Smooth muscle cell (in vitro differentiated cells): Measurements from ENCODE around the gene HMCES. TPM values are rescaled to one million over a fixed set of nuclear protein-coding genes. Genes with fewer than 3 reads are reported as not detected.

ENCODE experiments used
- DNase-seq: peaks from one replicate; lab custom pipeline; 2025; ENCODE audit not compliant: unreplicated experiment; lab: John Stamatoyannopoulos, UW
- H2AFZ ChIP-seq: fragments of 200-600 bp; sonication (generic); 2 replicates; pipeline ENCODE4 v1.6.0; 2016; ENCODE audit warnings: antibody characterized with exemption, low read depth, mild to moderate bottlenecking
- H3F3A ChIP-seq: fragments of 200-600 bp; sonication (generic); 2 replicates; pipeline ENCODE4 v1.6.0; 2017; ENCODE audit warnings: antibody characterized with exemption, low read depth
- H3K27ac ChIP-seq: fragments of 200-600 bp; sonication (generic); 2 replicates; pipeline ENCODE4 v1.5.1; 2016; ENCODE audit warnings: low read depth, mild to moderate bottlenecking
- H3K27me3 ChIP-seq: fragments of 200-600 bp; sonication (generic); 2 replicates; pipeline ENCODE4 v1.6.1; 2016; ENCODE audit warnings: low read depth, mild to moderate bottlenecking
- H3K36me3 ChIP-seq: fragments of 200-600 bp; sonication (generic); 2 replicates; pipeline ENCODE4 v1.5.1; 2016; ENCODE audit warnings: low read depth
- H3K4me1 ChIP-seq: fragments of 200-600 bp; sonication (generic); 2 replicates; pipeline ENCODE4 v1.5.1; 2016; ENCODE audit warnings: low read depth
- H3K4me2 ChIP-seq: fragments of 200-600 bp; sonication (generic); 2 replicates; pipeline ENCODE4 v1.6.0; 2016; ENCODE audit warnings: mild to moderate bottlenecking
- H3K4me3 ChIP-seq: fragments of 200-600 bp; sonication (generic); 2 replicates; pipeline ENCODE4 v1.5.1; 2016; ENCODE audit warnings: mild to moderate bottlenecking
- H3K79me2 ChIP-seq: fragments of 200-600 bp; sonication (generic); 2 replicates; pipeline ENCODE4 v1.6.0; 2016; ENCODE audit warnings: low read depth, mild to moderate bottlenecking
- H3K9ac ChIP-seq: fragments of 200-600 bp; sonication (generic); 2 replicates; pipeline ENCODE4 v1.6.0; 2016; ENCODE audit warnings: low read depth
- H3K9me3 ChIP-seq: fragments of 200-600 bp; sonication (generic); replicated peaks from 2 replicates; pipeline ENCODE4 v1.5.1; 2016; ENCODE audit warnings: low read depth
- H4K20me1 ChIP-seq: fragments of 200-600 bp; sonication (generic); 2 replicates; pipeline ENCODE4 v1.6.0; 2016; ENCODE audit warnings: low read depth
- WGBS: methylation state at CpG from one replicate; pipeline ENCODE4 v1.1.7; 2016; ENCODE audit warnings: low lambda C conversion rate; 5-methylcytosine and 5-hydroxymethylcytosine counted together
- polyA plus RNA-seq: library from polyadenylated mRNA; unstranded; fragments of >200 nt; fragmentation: Nextera tagmentation; extraction: Ambion mirVana; gene quantifications from 2 replicates; pipeline ENCODE4 v1.2.1, GENCODE V29; 2016
- total RNA-seq: library from RNA; depleted of rRNA; stranded (reverse); fragments of >200 nt; gene quantifications from 2 replicates; pipeline ENCODE4 v1.2.3, GENCODE V29; 2014
- TF ChIP-seq, protein P1 (sequence below): fragments of 200-600 bp; sonication (generic); IDR thresholded peaks from 2 replicates; pipeline ENCODE4 v1.5.1; 2017; ENCODE audit warnings: borderline replicate concordance, mild to moderate bottlenecking, antibody characterized with exemption; ENCODE audit not compliant: insufficient read depth, poor library complexity, severe bottlenecking

The HMCES gene
- total and polyA plus RNA-seq, 2 experiments from 2014 or later, result 15.2 to 25.0 TPM

DNA sequence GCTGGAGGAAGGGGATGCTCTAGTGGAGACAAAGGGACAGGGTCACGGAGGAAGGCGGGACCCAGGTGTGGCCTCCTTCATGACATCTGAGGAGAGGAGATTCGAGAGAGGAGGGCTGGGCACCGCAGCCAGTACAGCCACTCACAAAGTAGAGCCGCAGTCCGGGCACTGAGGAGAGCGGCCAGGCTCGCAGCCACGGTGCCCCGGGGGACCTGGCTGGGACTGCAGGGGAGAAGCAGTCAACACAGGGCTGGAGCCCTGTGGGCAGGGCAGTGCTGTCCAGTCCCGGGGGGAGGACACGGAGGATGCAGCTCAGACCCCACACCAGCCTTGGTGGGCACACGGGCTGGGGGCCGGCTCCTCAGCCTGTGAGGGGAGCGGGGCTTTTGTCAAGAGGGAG, 40.3 kb downstream of the HMCES start:
- 98% methylated on average over 15 of the region's 15 CpGs for WGBS
- DNase-seq, result no peak

DNA sequence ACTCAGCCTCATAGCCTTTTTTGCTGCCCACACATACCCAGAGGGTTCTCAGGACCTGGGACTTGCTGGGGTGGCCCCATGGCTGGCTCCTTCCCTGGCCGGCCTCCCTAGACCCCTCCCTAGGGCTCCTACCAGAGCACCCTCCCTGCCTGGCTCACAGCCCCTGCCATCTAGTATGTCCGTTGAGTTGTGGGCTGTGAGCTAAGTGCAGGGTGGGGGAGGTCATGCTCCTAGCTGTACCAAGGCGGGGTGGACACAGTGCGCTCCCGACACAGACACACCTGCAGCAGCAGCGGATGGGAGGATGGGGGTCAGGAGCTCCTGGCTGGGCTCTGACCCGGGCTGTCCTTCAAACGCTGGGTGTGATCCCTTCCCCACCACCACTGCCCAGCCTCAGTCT, 41.6 kb downstream of the HMCES start:
- H3K27ac ChIP-seq, result no peak overlapping the region
- no peak overlapping the region for H3K4me3 ChIP-seq
- no peaks in the 10 kb centered on the region for H3K4me1 ChIP-seq
- 95% methylated on average over 6 of the region's 8 CpGs for WGBS
- H3K9me3 ChIP-seq, result no peaks in the 10 kb centered on the region
- TF ChIP-seq, protein P1, sequence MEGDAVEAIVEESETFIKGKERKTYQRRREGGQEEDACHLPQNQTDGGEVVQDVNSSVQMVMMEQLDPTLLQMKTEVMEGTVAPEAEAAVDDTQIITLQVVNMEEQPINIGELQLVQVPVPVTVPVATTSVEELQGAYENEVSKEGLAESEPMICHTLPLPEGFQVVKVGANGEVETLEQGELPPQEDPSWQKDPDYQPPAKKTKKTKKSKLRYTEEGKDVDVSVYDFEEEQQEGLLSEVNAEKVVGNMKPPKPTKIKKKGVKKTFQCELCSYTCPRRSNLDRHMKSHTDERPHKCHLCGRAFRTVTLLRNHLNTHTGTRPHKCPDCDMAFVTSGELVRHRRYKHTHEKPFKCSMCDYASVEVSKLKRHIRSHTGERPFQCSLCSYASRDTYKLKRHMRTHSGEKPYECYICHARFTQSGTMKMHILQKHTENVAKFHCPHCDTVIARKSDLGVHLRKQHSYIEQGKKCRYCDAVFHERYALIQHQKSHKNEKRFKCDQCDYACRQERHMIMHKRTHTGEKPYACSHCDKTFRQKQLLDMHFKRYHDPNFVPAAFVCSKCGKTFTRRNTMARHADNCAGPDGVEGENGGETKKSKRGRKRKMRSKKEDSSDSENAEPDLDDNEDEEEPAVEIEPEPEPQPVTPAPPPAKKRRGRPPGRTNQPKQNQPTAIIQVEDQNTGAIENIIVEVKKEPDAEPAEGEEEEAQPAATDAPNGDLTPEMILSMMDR, result no peak
- H3K4me2 ChIP-seq, result no peak overlapping the region
- DNase-seq, result no peak
- no peak overlapping the region for H3K9ac ChIP-seq
- peaks cover 4% of the 10 kb centered on the region for H4K20me1 ChIP-seq
- no peaks in the 10 kb centered on the region for H3F3A ChIP-seq
- H2AFZ ChIP-seq, result no peak overlapping the region
- H3K79me2 ChIP-seq, result peaks cover 4% of the 10 kb centered on the region
- no peaks in the 10 kb centered on the region for H3K27me3 ChIP-seq
- H3K36me3 ChIP-seq, result no peaks in the 10 kb centered on the region

More for the DNA sequence above, 40.3 kb downstream of the HMCES start:
- Histone ChIP-seq H3K27me3 (no peaks in the 10 kb centered on the region), H3K9ac (no peak overlapping the region), H3K4me2 (no peak overlapping the region), H3F3A (no peaks in the 10 kb centered on the region), H3K36me3 (no peaks in the 10 kb centered on the region), H3K9me3 (no peaks in the 10 kb centered on the region), H3K4me1 (peaks cover 4% of the 10 kb centered on the region), H4K20me1 (peaks cover 16% of the 10 kb centered on the region), H3K27ac (no peak overlapping the region), H3K4me3 (no peak overlapping the region), H2AFZ (no peak overlapping the region), H3K79me2 (peaks cover 7% of the 10 kb centered on the region)
- TF ChIP-seq, protein P1, result no peak

GRCh38 chr3:129320825-129321487, 42.3 kb downstream of the HMCES start:
- no peak overlapping the region for H3K27ac ChIP-seq
- H3K9ac ChIP-seq, result no peak overlapping the region
- H3K4me3 ChIP-seq, result no peak overlapping the region
- no peaks in the 10 kb centered on the region for H3K27me3 ChIP-seq
- no peaks in the 10 kb centered on the region for H4K20me1 ChIP-seq
- 91% methylated on average over 7 of the region's 7 CpGs for WGBS
- H3K79me2 ChIP-seq, result no peaks in the 10 kb centered on the region
- TF ChIP-seq, protein P1, result no peak
- H3K4me2 ChIP-seq, result no peak overlapping the region
- H3K36me3 ChIP-seq, result no peaks in the 10 kb centered on the region
- no peaks in the 10 kb centered on the region for H3K4me1 ChIP-seq
- H3F3A ChIP-seq, result no peaks in the 10 kb centered on the region
- no peak overlapping the region for H2AFZ ChIP-seq
- DNase-seq, result no peak
- no peaks in the 10 kb centered on the region for H3K9me3 ChIP-seq

GRCh38 chr3:129321887-129322286, 43.2 kb downstream of the HMCES start:
- WGBS, result 97% methylated on average over 9 of the region's 9 CpGs
- no peaks in the 10 kb centered on the region for H3F3A ChIP-seq

More at GRCh38 chr3:129321887-129322286, 43.2 kb downstream of the HMCES start:
- no peaks in the 10 kb centered on the region for H3K9me3 ChIP-seq
- no peaks in the 10 kb centered on the region for H4K20me1 ChIP-seq
- no peak overlapping the region for H3K4me2 ChIP-seq
- no peak overlapping the region for H3K27ac ChIP-seq
- H3K9ac ChIP-seq, result no peak overlapping the region
- no peak for DNase-seq
- no peaks in the 10 kb centered on the region for H3K4me1 ChIP-seq
- H3K4me3 ChIP-seq, result no peak overlapping the region
- TF ChIP-seq, protein P1, result no peak
- no peak overlapping the region for H2AFZ ChIP-seq
- no peaks in the 10 kb centered on the region for H3K27me3 ChIP-seq
- H3K36me3 ChIP-seq, result no peaks in the 10 kb centered on the region
- H3K79me2 ChIP-seq, result no peaks in the 10 kb centered on the region
